SU-DHL-6 (cell line): ENCODE data around the gene C17orf113.

ENCODE experiments used
- EZH2phosphoT487 ChIP-seq: fragments of 200-600 bp; sonication (generic), shearing (Covaris generic); conservative IDR thresholded peaks from 2 replicates; pipeline ENCODE4 v1.6.1; 2018; ENCODE audit warnings: mild to moderate bottlenecking, antibody characterized with exemption, low read length, moderate library complexity, mixed read lengths
- TF ChIP-seq, protein P1 (sequence below): fragments of 200-600 bp; sonication (generic); IDR thresholded peaks from one replicate; pipeline ENCODE4 v1.5.1; 2017; ENCODE audit warnings: antibody characterized with exemption, mild to moderate bottlenecking, low read length, moderate library complexity; ENCODE audit not compliant: insufficient read depth, poor library complexity, severe bottlenecking

- TF ChIP-seq, protein P1, sequence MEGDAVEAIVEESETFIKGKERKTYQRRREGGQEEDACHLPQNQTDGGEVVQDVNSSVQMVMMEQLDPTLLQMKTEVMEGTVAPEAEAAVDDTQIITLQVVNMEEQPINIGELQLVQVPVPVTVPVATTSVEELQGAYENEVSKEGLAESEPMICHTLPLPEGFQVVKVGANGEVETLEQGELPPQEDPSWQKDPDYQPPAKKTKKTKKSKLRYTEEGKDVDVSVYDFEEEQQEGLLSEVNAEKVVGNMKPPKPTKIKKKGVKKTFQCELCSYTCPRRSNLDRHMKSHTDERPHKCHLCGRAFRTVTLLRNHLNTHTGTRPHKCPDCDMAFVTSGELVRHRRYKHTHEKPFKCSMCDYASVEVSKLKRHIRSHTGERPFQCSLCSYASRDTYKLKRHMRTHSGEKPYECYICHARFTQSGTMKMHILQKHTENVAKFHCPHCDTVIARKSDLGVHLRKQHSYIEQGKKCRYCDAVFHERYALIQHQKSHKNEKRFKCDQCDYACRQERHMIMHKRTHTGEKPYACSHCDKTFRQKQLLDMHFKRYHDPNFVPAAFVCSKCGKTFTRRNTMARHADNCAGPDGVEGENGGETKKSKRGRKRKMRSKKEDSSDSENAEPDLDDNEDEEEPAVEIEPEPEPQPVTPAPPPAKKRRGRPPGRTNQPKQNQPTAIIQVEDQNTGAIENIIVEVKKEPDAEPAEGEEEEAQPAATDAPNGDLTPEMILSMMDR = no peak
- TF ChIP-seq EZH2phosphoT487 = no peak
Measured at GRCh38 chr17:42034059-42034458, 16.3 kb downstream of the C17orf113 start.
